ENCODE results near the gene BMX.

Gene BMX

GRCh38 chrX:15495801-15496200, 4.8 kb upstream of the BMX start (continued):
- TF ChIP-seq TCF4 (CRISPR knock-in tag; IDR thresholded peaks at IDR 0.05; ENCODE audit: borderline replicate concordance) (no peak), ISL1 (CRISPR knock-in tag; IDR thresholded peaks at IDR 0.05) (no peak), OSR1 (CRISPR knock-in tag; IDR thresholded peaks at IDR 0.05) (no peak), SNAI2 (CRISPR knock-in tag; IDR thresholded peaks at IDR 0.05) (no peak), PPARA (CRISPR knock-in tag; IDR thresholded peaks at IDR 0.05; ENCODE audit: borderline replicate concordance) (no peak), ZC3H10 (CRISPR knock-in tag; IDR thresholded peaks at IDR 0.05) (no peak), ESRRG (CRISPR knock-in tag; IDR thresholded peaks at IDR 0.05) (no peak), ZFP3 (CRISPR knock-in tag; IDR thresholded peaks at IDR 0.05) (no peak)

GRCh38 chrX:15496824-15497223, 3.8 kb upstream of the BMX start:
- no peak for ATAC-seq
- TF ChIP-seq BACH2 (CRISPR knock-in tag; IDR thresholded peaks at IDR 0.05; ENCODE audit: borderline replicate concordance) (no peak), ZFP30 (CRISPR knock-in tag; IDR thresholded peaks at IDR 0.05) (no peak), RARB (CRISPR knock-in tag; IDR thresholded peaks at IDR 0.05) (no peak), CSRNP3 (CRISPR knock-in tag; IDR thresholded peaks at IDR 0.05) (no peak), TSHZ2 (CRISPR knock-in tag; IDR thresholded peaks at IDR 0.05) (no peak), TOX (CRISPR knock-in tag; IDR thresholded peaks at IDR 0.05; ENCODE audit: borderline replicate concordance) (no peak), ZNF8 (CRISPR knock-in tag; IDR thresholded peaks at IDR 0.05) (no peak)

GRCh38 chrX:15497865-15498264, 2.7 kb upstream of the BMX start:
- TF ChIP-seq SNAI2 (CRISPR knock-in tag; IDR thresholded peaks at IDR 0.05) = no peak
- no peak for TF ChIP-seq ESRRG (CRISPR knock-in tag; IDR thresholded peaks at IDR 0.05)
- no peak for TF ChIP-seq CREB5 (CRISPR knock-in tag; IDR thresholded peaks at IDR 0.05; ENCODE audit: low read depth)
- TF ChIP-seq TSHZ2 (CRISPR knock-in tag; IDR thresholded peaks at IDR 0.05) = no peak
- no peak for TF ChIP-seq ZNF70 (CRISPR knock-in tag; IDR thresholded peaks at IDR 0.05)
- no peak for TF ChIP-seq ZNF8 (CRISPR knock-in tag; IDR thresholded peaks at IDR 0.05)
- TF ChIP-seq TCF4 (CRISPR knock-in tag; IDR thresholded peaks at IDR 0.05; ENCODE audit: borderline replicate concordance) = no peak
- TF ChIP-seq ARNTL (CRISPR knock-in tag; IDR thresholded peaks at IDR 0.05; ENCODE audit: borderline replicate concordance, low read depth) = no peak
- no peak for TF ChIP-seq TOX (CRISPR knock-in tag; IDR thresholded peaks at IDR 0.05; ENCODE audit: borderline replicate concordance)
- TF ChIP-seq POU6F1 (CRISPR knock-in tag; IDR thresholded peaks at IDR 0.05; ENCODE audit: borderline replicate concordance, low read depth) = no peak
- no peak for TF ChIP-seq ZC3H10 (CRISPR knock-in tag; IDR thresholded peaks at IDR 0.05)
- TF ChIP-seq ZFP30 (CRISPR knock-in tag; IDR thresholded peaks at IDR 0.05) = no peak
- ATAC-seq = peak; percentile 47

All from SK-N-SH treated with all-trans-retinoic acid at 6 μM for 48 hours (cell line).